Right lobe of liver (tissue), 6 donors: Measurements from ENCODE around the gene CLEC18A. TPM values are rescaled to one million over a fixed set of nuclear protein-coding genes. Genes with fewer than 3 reads are reported as not detected.

ENCODE experiments used
- ATAC-seq, 4 donors: fragments of 200-7000 bp; cut with Tn5 transposase; one replicate each; pipeline ENCODE4 v1.9.1; 2020; ENCODE audit warnings: mild to moderate bottlenecking in 4 of 4, moderate library complexity in 4 of 4
- DNase-seq, 3 donors: peaks; one replicate each; pipeline ENCODE4 v3.0.0-alpha.2; 2020
- H3K27ac ChIP-seq, 3 donors: fragments of 200-600 bp; one replicate each; pipeline ENCODE4 v1.8.0; 2022
- H3K27me3 ChIP-seq, 2 donors: fragments of 200-600 bp; one replicate each; pipeline ENCODE4 v1.8.0; 2022
- H3K36me3 ChIP-seq, 4 donors: fragments of 200-600 bp; sonication (generic) in 1 of 4; one replicate each; pipeline versions ENCODE4 v1.5.1 to v1.8.0; 2017 to 2022; ENCODE audit warnings: control low read depth in 1 of 4
- H3K4me1 ChIP-seq, 4 donors: fragments of 200-600 bp; sonication (generic) in 1 of 4; one replicate each; pipeline versions ENCODE4 v1.5.1 to v1.8.0; 2017 to 2022; ENCODE audit warnings: control low read depth in 1 of 4
- H3K4me3 ChIP-seq, 3 donors: fragments of 200-600 bp; one replicate each; pipeline ENCODE4 v1.8.0; 2022
- H3K9me3 ChIP-seq, 4 donors: fragments of 200-600 bp; sonication (generic) in 1 of 4; one replicate each; pipeline versions ENCODE4 v1.5.1 to v1.8.0; 2017 to 2022; ENCODE audit warnings: control low read depth in 1 of 4
- CTCF ChIP-seq, 4 donors: fragments of 200-600 bp in 3 of 4; fragments of 450-650 bp in 1 of 4; IDR thresholded peaks; one replicate each; pipeline versions ENCODE4 v1.5.1 to v1.8.0; 2016 to 2022; ENCODE audit warnings: antibody characterized with exemption in 4 of 4, mild to moderate bottlenecking in 2 of 4
- POLR2A ChIP-seq: fragments of 450-650 bp; IDR thresholded peaks from one replicate; pipeline ENCODE4 v1.6.1; 2017; ENCODE audit warnings: antibody characterized with exemption, mild to moderate bottlenecking
- WGBS: methylation state at CpG from one replicate; pipeline ENCODE4 v1.1.6; 2018; ENCODE audit warnings: low coverage, low lambda C conversion rate; ENCODE audit not compliant: insufficient coverage; ENCODE audit errors: missing lambda C conversion rate; 5-methylcytosine and 5-hydroxymethylcytosine counted together
- intact Hi-C, 2 donors: fragments of 100-400 bp; cut with DNase I; formaldehyde crosslinking; loops; one replicate each; pipeline versions ENCODE4 v1.11.2 to v1.14.1; 2022
- total RNA-seq, 6 experiments: library from RNA; depleted of rRNA in 2 of 6; stranded (reverse); fragments of >200 nt in 2 of 6; fragmentation: NEBNext Ultra II Directional in 3 of 6; extraction: Animal tissue kit (Norgen Biotek cat#: 25700) in 3 of 6; gene quantifications; one replicate each; pipeline versions ENCODE4 v1.1.0 to v1.2.4, GENCODE V29; 2016 to 2023
- donor health status: DM: no; HTN: yes; CAD: no.
- donor health status: DM: no; HTN: no; CAD: no.
- donor health status: DM: no; HTN: no; CAD: no.
- donor health status: DM: no; HTN: yes; CAD: no.
- donor health status: DM: no; HTN: yes; CAD: no.

CLEC18A gene
- total RNA-seq, 6 experiments from 2014 or later = 0.11 to 1.1 (median 0.79) TPM; not detected in 2

DNA sequence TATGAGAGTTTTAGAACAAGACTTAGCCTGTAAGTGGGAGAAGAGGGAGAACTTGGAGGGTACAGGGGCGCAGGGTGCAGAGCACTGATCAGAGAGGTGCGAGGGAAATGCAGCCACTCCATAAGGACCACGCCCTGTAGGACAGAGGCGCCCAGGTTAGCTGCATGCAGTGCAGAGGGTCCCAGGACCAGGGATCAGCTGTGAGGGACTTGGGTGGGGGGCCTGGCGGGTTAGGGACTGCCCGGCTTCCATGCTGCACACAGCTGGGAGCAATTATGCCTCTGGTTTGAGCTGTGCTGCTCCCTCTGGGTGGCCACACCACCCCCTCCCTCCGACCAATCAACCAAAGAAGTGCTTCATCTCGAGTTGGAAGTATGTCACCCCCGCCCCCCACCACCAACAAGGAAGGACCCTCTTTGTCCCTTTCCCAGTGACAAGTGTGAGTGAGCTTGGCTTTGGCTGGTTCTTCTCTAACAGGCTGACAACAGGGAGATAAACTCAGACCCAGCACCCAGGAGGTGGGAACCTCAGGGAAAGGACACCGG, 22.2 kb upstream of the CLEC18A start:
- Histone ChIP-seq H3K27me3 (no peaks in the 10 kb centered on the region), H3K4me1 (no peaks in the 10 kb centered on the region), H3K27ac (no peak overlapping the region), H3K9me3 (no peaks in the 10 kb centered on the region), H3K4me3 (no peak overlapping the region), H3K36me3 (peaks cover 0 to 37% (median under 1%) of the 10 kb centered on the region in 4 donors)
- TF ChIP-seq POLR2A (no peak), CTCF (IDR thresholded peaks at IDR 0.05) (no peak)
- 97% methylated on average over 5 of the region's 10 CpGs for WGBS
- DNase-seq (no peak), ATAC-seq (no peak)
- intact Hi-C loops = loop anchor here in 1 of 2 donors (5.0 to 10.0 kb wide), 2 partner anchors 74 to 132 kb away; no protein-coding TSS in a partner anchor

- H3K36me3 ChIP-seq = peaks cover 0 to 41% (median 2%) of the 10 kb centered on the region in 4 donors
- no peaks in the 10 kb centered on the region for H3K4me1 ChIP-seq
- WGBS = no CpG with 5 or more reads among the region's 9 CpGs
- intact Hi-C loops = loop anchor here in 1 of 2 donors (5.0 to 10.0 kb wide), 2 partner anchors 75 to 132 kb away; no protein-coding TSS in a partner anchor
- H3K9me3 ChIP-seq = no peaks in the 10 kb centered on the region
- H3K4me3 ChIP-seq = no peak overlapping the region
- ATAC-seq = no peak
- no peak for DNase-seq
- no peak for TF ChIP-seq CTCF (IDR thresholded peaks at IDR 0.05)
- TF ChIP-seq POLR2A = no peak
- H3K27me3 ChIP-seq = no peaks in the 10 kb centered on the region
- H3K27ac ChIP-seq = no peak overlapping the region
Measured at GRCh38 chr16:69929480-69929879, 21.7 kb upstream of the CLEC18A start.

DNA sequence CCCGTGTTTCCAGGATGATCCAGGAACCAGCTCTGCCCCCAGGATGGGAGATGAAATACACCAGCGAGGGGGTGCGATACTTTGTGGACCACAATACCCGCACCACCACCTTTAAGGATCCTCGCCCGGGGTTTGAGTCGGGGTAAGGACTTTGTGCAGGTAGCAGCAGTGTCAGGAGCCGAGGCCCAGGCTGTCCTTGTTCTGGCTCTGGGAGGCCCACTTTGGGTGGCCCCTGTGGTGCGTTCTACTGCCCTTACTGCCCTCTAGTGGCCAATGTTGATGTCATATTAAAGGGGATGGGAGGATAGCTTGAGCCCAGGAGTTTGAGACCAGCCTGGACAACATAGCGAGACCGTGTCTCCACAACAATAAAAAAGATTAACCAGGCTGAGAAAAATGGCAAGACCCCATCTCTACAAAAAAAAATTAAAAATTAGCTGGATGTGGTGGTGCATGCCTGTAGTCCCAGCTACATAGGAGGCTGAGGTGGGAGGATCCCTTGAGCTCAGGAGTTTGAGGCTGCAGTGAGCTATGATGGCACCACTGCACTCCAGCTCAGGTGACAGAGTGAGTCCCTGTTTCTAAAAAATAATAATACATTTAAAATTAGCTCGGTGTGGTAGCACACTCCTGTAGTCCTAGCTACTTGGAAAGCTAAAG, 20.9 kb upstream of the CLEC18A start:
- no peak overlapping the region for H3K4me3 ChIP-seq
- no peaks in the 10 kb centered on the region for H3K9me3 ChIP-seq
- intact Hi-C loops = loop anchor here in 1 of 2 donors (5.0 kb wide), 1 partner anchor 133 kb away; no protein-coding TSS in a partner anchor
- 40% methylated on average over 8 of the region's 12 CpGs for WGBS
- DNase-seq (no peak), ATAC-seq (peak; percentile 79 to 91 (median 88))
- no peak overlapping the region for H3K27ac ChIP-seq
- H3K27me3 ChIP-seq = no peaks in the 10 kb centered on the region
- no peaks in the 10 kb centered on the region for H3K4me1 ChIP-seq
- TF ChIP-seq POLR2A (no peak), CTCF (IDR thresholded peaks at IDR 0.05) (peak; percentile 64 to 79 (median 70))
- peaks cover 0 to 47% (median 2%) of the 10 kb centered on the region in 4 donors for H3K36me3 ChIP-seq

DNA sequence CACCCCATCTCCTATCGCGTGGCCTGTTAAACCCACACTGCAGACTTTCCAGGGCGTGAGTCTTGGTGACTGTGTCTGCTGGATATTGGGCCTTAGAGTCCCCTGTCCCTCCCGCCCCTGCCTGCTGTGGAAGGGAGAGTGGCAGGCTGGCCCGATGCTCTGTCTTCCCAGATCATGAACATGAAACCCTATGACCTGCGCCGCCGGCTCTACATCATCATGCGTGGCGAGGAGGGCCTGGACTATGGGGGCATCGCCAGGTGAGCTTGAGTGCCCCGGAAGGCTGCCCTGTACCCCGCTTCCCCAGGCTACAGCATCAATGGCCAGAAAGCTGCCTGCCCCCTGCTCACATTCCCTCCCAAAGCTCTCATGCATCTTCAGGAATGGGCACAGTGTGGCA, 19.5 kb upstream of the CLEC18A start:
- intact Hi-C loops = loop anchor here in 1 of 2 donors (5.0 kb wide), 1 partner anchor 134 kb away; no protein-coding TSS in a partner anchor
- peaks cover 0 to 49% (median 4%) of the 10 kb centered on the region in 4 donors for H3K36me3 ChIP-seq
- ATAC-seq (no peak), DNase-seq (no peak)
- H3K4me1 ChIP-seq = no peaks in the 10 kb centered on the region
- WGBS = 97% methylated on average over 5 of the region's 13 CpGs
- H3K9me3 ChIP-seq = no peaks in the 10 kb centered on the region
- TF ChIP-seq POLR2A (no peak), CTCF (IDR thresholded peaks at IDR 0.05) (no peak)
- H3K4me3 ChIP-seq = no peak overlapping the region
- no peak overlapping the region for H3K27ac ChIP-seq
- H3K27me3 ChIP-seq = no peaks in the 10 kb centered on the region
